Neural cell (in vitro differentiated cells): ENCODE results near the gene UTP15. TPM values are rescaled to one million over a fixed set of nuclear protein-coding genes. Genes with fewer than 3 reads are reported as not detected.

Experiments
- H2AFZ ChIP-seq: fragments of 200-600, 300-800 bp; sonication (generic), shearing (Covaris generic); 2 replicates; pipeline ENCODE4 v1.6.0; 2014; ENCODE audit warnings: low read depth, mild to moderate bottlenecking, antibody characterized with exemption, low read length, moderate library complexity
- H3F3A ChIP-seq: fragments of 200-600 bp; shearing (Covaris generic); 2 replicates; pipeline ENCODE4 v1.6.1; 2016; ENCODE audit warnings: mild to moderate bottlenecking, moderate library complexity, mixed read lengths, antibody characterized with exemption, low read length; ENCODE audit not compliant: insufficient read depth, poor library complexity, severe bottlenecking
- H3K27ac ChIP-seq: fragments of 200-600, 300-800 bp; sonication (generic), shearing (Covaris generic); 2 replicates; pipeline ENCODE4 v1.5.1; 2014; ENCODE audit warnings: mild to moderate bottlenecking, low read length, moderate library complexity
- H3K27me3 ChIP-seq: fragments of 300-800, 200-600 bp; sonication (generic), shearing (Covaris generic); 2 replicates; pipeline ENCODE4 v1.6.0; 2014; ENCODE audit warnings: mild to moderate bottlenecking, low read depth, low read length, moderate library complexity; ENCODE audit not compliant: insufficient read depth
- H3K36me3 ChIP-seq: fragments of 300-800, 200-600 bp; sonication (generic), shearing (Covaris generic); 2 replicates; pipeline ENCODE4 v1.5.1; 2014; ENCODE audit warnings: mild to moderate bottlenecking, antibody characterized with exemption, low read length, moderate library complexity; ENCODE audit not compliant: insufficient read depth
- H3K4me2 ChIP-seq: fragments of 300-800, 200-600 bp; sonication (generic), shearing (Covaris generic); 2 replicates; pipeline ENCODE4 v1.6.0; 2014; ENCODE audit warnings: mild to moderate bottlenecking, low read length
- H3K4me3 ChIP-seq: fragments of 300-800, 200-600 bp; sonication (generic), shearing (Covaris generic); 2 replicates; pipeline ENCODE4 v1.5.1; 2014; ENCODE audit warnings: mild to moderate bottlenecking, low read length, moderate library complexity
- H3K79me2 ChIP-seq: fragments of 200-600 bp; shearing (Covaris generic); replicated peaks from 2 replicates; pipeline ENCODE4 v1.6.0; 2014; ENCODE audit warnings: mild to moderate bottlenecking, low read length, moderate library complexity; ENCODE audit not compliant: insufficient read depth
- H3K9ac ChIP-seq: fragments of 300-800, 200-600 bp; sonication (generic), shearing (Covaris generic); 2 replicates; pipeline ENCODE4 v1.6.1; 2016; ENCODE audit warnings: mild to moderate bottlenecking, low read length, mixed read lengths
- H3K9me2 ChIP-seq: fragments of 200-600 bp; shearing (Covaris generic); 2 replicates; pipeline ENCODE4 v1.6.1; 2016; ENCODE audit warnings: mild to moderate bottlenecking, low read length, mixed read lengths; ENCODE audit not compliant: insufficient read depth
- H3K9me3 ChIP-seq: fragments of 200-600, 300-800 bp; sonication (generic), shearing (Covaris generic); 2 replicates; pipeline ENCODE4 v1.6.1; 2016; ENCODE audit warnings: mild to moderate bottlenecking, mixed run types, low read length, moderate library complexity, mixed read lengths
- H4K20me1 ChIP-seq: fragments of 200-600 bp; shearing (Covaris generic); 2 replicates; pipeline ENCODE4 v1.6.1; 2016; ENCODE audit warnings: mild to moderate bottlenecking, mixed run types; ENCODE audit not compliant: insufficient read depth
- MXI1 ChIP-seq: fragments of 450-650 bp; conservative IDR thresholded peaks from 2 replicates; pipeline ENCODE4 v1.6.1; 2014; ENCODE audit warnings: antibody characterized with exemption, mild to moderate bottlenecking; ENCODE audit not compliant: poor library complexity, severe bottlenecking
- POLR2AphosphoS5 ChIP-seq: IDR thresholded peaks from 2 replicates; pipeline ENCODE4 v1.6.1; 2012
- SMC3 ChIP-seq: fragments of 450-650 bp; conservative IDR thresholded peaks from 2 replicates; pipeline ENCODE4 v1.6.1; 2014; ENCODE audit warnings: antibody characterized with exemption, mild to moderate bottlenecking, moderate library complexity; ENCODE audit not compliant: poor library complexity
- TAF1 ChIP-seq: IDR thresholded peaks from 2 replicates; pipeline ENCODE4 v1.6.1; 2012; ENCODE audit warnings: low read depth
- polyA plus RNA-seq: library from polyadenylated mRNA; depleted of rRNA; stranded (reverse); fragments of >200 nt; gene quantifications from 2 replicates; pipeline ENCODE4 v1.2.3, GENCODE V29; 2014
- TF ChIP-seq, protein P1 (sequence below): fragments of 450-650 bp; IDR thresholded peaks from 2 replicates; pipeline ENCODE4 v1.5.1; 2014; ENCODE audit warnings: antibody characterized with exemption, mild to moderate bottlenecking, moderate library complexity; ENCODE audit not compliant: poor library complexity, severe bottlenecking
- TF ChIP-seq, protein P2 (sequence below): IDR thresholded peaks from 2 replicates; pipeline ENCODE4 v1.6.1; 2012; ENCODE audit warnings: borderline replicate concordance

UTP15 gene
- polyA plus RNA-seq, 1 donor from 2014 or later = 18.1 TPM

DNA sequence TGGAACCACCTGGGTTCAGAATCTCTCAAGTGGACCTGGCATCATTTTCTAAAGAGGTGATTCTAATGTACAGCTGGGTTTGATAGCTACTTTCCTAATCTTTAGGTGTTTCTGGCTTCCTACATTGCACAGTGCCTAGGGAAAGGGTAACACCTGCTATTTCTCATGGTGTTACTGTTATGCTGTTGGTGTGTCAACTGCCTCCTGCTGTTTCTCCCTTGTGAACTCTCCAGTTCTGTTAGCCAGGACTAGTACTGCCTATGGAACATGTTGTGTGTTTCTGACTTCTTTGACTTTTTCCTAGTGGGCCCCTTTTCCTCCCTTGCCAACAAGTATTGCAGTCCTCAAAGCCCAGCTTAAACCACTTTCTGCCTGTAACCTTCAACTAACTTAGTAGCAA lies 66.0 kb downstream of the UTP15 start:
- Histone ChIP-seq H3F3A (no peaks in the 10 kb centered on the region), H3K9me3 (no peaks in the 10 kb centered on the region), H3K4me3 (no peak overlapping the region), H3K79me2 (no peaks in the 10 kb centered on the region), H3K27me3 (peaks cover 14% of the 10 kb centered on the region), H2AFZ (no peak overlapping the region), H3K36me3 (no peaks in the 10 kb centered on the region), H3K27ac (no peak overlapping the region), H3K4me2 (no peak overlapping the region), H3K9ac (no peak overlapping the region), H4K20me1 (no peaks in the 10 kb centered on the region), H3K9me2 (no peaks in the 10 kb centered on the region)
- TF ChIP-seq, protein P1, sequence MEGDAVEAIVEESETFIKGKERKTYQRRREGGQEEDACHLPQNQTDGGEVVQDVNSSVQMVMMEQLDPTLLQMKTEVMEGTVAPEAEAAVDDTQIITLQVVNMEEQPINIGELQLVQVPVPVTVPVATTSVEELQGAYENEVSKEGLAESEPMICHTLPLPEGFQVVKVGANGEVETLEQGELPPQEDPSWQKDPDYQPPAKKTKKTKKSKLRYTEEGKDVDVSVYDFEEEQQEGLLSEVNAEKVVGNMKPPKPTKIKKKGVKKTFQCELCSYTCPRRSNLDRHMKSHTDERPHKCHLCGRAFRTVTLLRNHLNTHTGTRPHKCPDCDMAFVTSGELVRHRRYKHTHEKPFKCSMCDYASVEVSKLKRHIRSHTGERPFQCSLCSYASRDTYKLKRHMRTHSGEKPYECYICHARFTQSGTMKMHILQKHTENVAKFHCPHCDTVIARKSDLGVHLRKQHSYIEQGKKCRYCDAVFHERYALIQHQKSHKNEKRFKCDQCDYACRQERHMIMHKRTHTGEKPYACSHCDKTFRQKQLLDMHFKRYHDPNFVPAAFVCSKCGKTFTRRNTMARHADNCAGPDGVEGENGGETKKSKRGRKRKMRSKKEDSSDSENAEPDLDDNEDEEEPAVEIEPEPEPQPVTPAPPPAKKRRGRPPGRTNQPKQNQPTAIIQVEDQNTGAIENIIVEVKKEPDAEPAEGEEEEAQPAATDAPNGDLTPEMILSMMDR = no peak
- TF ChIP-seq TAF1 (no peak), MXI1 (no peak), SMC3 (no peak), POLR2AphosphoS5 (no peak)
- TF ChIP-seq, protein P2, sequence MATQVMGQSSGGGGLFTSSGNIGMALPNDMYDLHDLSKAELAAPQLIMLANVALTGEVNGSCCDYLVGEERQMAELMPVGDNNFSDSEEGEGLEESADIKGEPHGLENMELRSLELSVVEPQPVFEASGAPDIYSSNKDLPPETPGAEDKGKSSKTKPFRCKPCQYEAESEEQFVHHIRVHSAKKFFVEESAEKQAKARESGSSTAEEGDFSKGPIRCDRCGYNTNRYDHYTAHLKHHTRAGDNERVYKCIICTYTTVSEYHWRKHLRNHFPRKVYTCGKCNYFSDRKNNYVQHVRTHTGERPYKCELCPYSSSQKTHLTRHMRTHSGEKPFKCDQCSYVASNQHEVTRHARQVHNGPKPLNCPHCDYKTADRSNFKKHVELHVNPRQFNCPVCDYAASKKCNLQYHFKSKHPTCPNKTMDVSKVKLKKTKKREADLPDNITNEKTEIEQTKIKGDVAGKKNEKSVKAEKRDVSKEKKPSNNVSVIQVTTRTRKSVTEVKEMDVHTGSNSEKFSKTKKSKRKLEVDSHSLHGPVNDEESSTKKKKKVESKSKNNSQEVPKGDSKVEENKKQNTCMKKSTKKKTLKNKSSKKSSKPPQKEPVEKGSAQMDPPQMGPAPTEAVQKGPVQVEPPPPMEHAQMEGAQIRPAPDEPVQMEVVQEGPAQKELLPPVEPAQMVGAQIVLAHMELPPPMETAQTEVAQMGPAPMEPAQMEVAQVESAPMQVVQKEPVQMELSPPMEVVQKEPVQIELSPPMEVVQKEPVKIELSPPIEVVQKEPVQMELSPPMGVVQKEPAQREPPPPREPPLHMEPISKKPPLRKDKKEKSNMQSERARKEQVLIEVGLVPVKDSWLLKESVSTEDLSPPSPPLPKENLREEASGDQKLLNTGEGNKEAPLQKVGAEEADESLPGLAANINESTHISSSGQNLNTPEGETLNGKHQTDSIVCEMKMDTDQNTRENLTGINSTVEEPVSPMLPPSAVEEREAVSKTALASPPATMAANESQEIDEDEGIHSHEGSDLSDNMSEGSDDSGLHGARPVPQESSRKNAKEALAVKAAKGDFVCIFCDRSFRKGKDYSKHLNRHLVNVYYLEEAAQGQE = no peak

Other genes starting within 250 kb of the UTP15 start
- gene FOXD1, start 117.0 kb upstream of the UTP15 start, polyA plus RNA-seq = not detected in 2 replicates
- gene BTF3, start 67.3 kb upstream of the UTP15 start, polyA plus RNA-seq = 307 and 324 TPM in 2 replicates
- 70.9 and 89.5 TPM in 2 replicates for gene ANKRA2, start 104 bp upstream of the UTP15 start, polyA plus RNA-seq
- gene ARHGEF28, start 60.5 kb downstream of the UTP15 start, polyA plus RNA-seq = not detected in 2 replicates